Lower lobe of right lung (tissue), 2 donors: ENCODE measurements around the gene RPS6KB2. TPM values are rescaled to one million over a fixed set of nuclear protein-coding genes. Genes with fewer than 3 reads are reported as not detected.

Source experiments
- ATAC-seq, 2 donors: fragments of 200-7000 bp; cut with Tn5 transposase; one replicate each; pipeline ENCODE4 v1.9.1; 2020 to 2022; ENCODE audit warnings: mild to moderate bottlenecking in 2 of 2, moderate library complexity in 2 of 2
- DNase-seq: peaks from one replicate; pipeline ENCODE4 v3.0.0-alpha.2; 2020
- H3K27ac ChIP-seq: fragments of 200-600 bp; one replicate; pipeline ENCODE4 v1.8.0; 2022
- H3K27me3 ChIP-seq: fragments of 200-600 bp; one replicate; pipeline ENCODE4 v1.8.0; 2022; ENCODE audit warnings: low read depth
- H3K36me3 ChIP-seq: fragments of 200-600 bp; one replicate; pipeline ENCODE4 v1.8.0; 2022; ENCODE audit warnings: mild to moderate bottlenecking
- H3K4me1 ChIP-seq: fragments of 200-600 bp; one replicate; pipeline ENCODE4 v1.8.0; 2022
- H3K4me3 ChIP-seq: fragments of 200-600 bp; one replicate; pipeline ENCODE4 v1.8.0; 2022; ENCODE audit warnings: mild to moderate bottlenecking
- H3K9me3 ChIP-seq: fragments of 200-600 bp; one replicate; pipeline ENCODE4 v1.8.0; 2022
- intact Hi-C: fragments of 100-400 bp; cut with DNase I; formaldehyde crosslinking; loops from one replicate; pipeline ENCODE4 v1.11.0; 2022
- total RNA-seq: library from RNA; stranded (reverse); fragmentation: NEBNext Ultra II Directional; extraction: Animal tissue kit (Norgen Biotek cat#: 25700); gene quantifications from one replicate; pipeline ENCODE4 v1.2.1, GENCODE V29; 2021
- TF ChIP-seq, protein P1 (sequence below): fragments of 200-600 bp; IDR thresholded peaks from one replicate; pipeline ENCODE4 v1.8.0; 2022; ENCODE audit warnings: antibody characterized with exemption, mild to moderate bottlenecking
- donor health status: DM: no; HTN: yes; CAD: no; lungs with severe emphysema.

RPS6KB2 gene
- total RNA-seq, 1 donor from 2014 or later = 42.1 TPM

DNA sequence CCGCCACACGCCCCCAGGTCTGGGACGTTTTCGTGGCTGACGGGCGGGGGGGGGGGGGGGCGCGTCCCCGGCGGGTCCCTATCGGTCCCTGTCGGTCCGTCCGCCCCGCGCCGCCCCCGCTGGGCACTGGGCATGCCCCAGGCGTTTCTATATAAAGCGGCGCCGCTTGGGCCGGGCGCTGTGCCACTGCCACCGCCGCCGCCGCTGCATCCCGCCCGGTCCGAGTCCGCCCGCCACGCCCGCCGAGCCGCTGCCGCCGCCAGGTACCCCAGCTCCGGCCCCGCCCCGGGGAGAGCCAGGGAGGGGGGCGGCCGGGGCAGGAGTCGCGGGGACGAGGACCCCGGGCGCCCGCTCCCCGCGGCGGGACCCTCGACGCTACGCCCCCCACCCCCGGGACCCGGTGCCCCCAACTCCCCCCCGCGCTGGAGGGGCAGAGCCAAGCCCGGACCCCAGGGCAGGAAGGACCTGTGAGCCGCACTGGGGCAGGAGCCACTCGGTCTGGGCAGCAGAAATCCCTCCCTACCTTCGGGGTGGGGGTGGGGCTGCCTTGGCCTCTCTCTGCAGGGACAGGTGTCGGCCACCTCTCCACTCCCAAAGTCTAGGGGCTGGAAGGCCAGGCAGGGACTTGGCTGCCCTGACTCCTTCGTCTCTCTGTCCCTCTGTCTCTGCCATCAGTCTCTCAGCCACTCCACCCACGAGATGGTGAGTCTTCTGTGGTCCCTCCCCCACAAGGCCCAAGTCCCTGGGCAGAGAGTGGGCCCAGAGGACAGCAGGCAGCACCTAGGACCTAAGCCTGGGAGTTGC, 12.6 kb upstream of the RPS6KB2 start, which contains the start of gene CARNS1:
Gene CARNS1 (plus strand): TSS at position 178 of the 804 bp plus-strand sequence. CDS start 522 bp downstream, at position 700.
- Histone ChIP-seq H3K27ac (peak within 1 kb of the TSS; percentile 26), H3K9me3 (no peaks in the 10 kb centered on the region), H3K27me3 (no peaks in the 10 kb centered on the region), H3K36me3 (no peaks in the 10 kb centered on the region), H3K4me3 (peak within 1 kb of the TSS; percentile 37), H3K4me1 (peaks cover 50% of the 10 kb centered on the region)
- intact Hi-C loops = no loop called here
- TF ChIP-seq, protein P1, sequence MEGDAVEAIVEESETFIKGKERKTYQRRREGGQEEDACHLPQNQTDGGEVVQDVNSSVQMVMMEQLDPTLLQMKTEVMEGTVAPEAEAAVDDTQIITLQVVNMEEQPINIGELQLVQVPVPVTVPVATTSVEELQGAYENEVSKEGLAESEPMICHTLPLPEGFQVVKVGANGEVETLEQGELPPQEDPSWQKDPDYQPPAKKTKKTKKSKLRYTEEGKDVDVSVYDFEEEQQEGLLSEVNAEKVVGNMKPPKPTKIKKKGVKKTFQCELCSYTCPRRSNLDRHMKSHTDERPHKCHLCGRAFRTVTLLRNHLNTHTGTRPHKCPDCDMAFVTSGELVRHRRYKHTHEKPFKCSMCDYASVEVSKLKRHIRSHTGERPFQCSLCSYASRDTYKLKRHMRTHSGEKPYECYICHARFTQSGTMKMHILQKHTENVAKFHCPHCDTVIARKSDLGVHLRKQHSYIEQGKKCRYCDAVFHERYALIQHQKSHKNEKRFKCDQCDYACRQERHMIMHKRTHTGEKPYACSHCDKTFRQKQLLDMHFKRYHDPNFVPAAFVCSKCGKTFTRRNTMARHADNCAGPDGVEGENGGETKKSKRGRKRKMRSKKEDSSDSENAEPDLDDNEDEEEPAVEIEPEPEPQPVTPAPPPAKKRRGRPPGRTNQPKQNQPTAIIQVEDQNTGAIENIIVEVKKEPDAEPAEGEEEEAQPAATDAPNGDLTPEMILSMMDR = no peak
- DNase-seq = no peak
- ATAC-seq = peak in 1 of 2 donors; percentile 20

DNA sequence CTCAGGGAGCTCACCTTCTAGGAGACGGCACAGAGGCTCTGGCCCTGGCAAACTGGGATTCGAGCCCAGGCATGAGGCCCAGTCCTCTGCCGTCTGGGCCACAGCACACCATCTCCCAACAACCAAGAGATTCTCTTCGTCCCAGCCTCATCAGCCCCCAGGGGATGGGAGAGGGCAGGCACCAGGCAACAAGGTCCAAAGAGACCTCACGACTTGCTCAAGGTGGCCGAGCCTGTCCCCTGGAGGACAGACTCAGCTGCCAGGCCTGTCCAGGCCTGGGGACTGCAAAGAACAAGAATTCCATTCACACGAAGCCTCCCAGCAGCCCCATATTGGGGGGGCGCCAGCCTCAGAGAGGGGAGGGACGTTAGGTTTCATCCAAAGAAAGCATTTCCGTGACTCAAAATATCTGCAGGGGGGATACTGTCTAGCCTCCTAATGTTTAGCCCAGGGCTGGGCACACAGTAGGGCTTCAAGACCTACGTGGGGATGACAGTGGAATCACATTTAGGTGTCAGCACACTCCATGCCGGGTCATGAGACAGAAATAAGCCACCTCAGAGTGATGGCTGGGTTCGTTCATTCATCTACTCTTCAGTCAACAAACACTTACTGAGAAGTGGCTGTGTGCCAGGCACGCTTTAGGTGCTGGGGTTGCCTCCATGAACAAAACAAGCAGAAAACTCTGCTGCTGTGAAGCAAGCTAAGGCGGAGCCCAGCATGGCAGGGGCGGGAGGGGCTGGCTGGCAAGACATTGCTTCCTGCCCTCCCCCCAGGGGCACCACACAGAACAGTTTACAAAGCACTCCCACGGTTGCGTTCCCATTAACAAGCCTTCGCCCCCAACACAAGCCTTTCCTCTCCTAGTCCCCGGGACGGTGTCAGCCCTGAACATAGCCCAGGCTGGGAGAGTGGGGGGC, 11.6 kb upstream of the RPS6KB2 start:
- H3K27me3 ChIP-seq = no peaks in the 10 kb centered on the region
- H3K4me3 ChIP-seq = no peak overlapping the region
- H3K4me1 ChIP-seq = peaks cover 55% of the 10 kb centered on the region
- ATAC-seq (no peak), DNase-seq (peak; percentile 69)
- TF ChIP-seq, protein P1 = no peak
- H3K9me3 ChIP-seq = no peaks in the 10 kb centered on the region
- intact Hi-C loops = no loop called here
- peak overlapping the region; percentile 62 for H3K27ac ChIP-seq
- no peaks in the 10 kb centered on the region for H3K36me3 ChIP-seq

DNA sequence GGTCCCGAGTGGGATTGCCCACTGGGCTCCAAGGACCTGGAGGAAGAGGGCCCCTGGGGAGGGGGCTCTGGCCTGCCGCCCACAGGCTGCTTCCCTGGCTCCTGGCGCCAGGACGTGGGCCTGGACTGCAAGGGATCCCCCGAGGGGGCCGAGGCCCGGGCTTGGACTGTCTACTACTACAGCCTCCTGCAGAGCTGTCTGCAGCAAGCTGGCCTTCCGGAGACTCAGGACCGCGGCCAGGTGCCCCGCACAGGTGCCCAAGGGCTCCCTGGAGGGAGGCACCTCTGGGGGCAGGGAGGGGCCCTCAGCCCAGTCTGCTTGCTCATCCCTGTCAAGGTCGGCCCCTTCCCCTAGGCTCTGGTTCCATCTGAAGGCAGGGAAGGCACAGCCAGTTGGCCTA, 10.9 kb upstream of the RPS6KB2 start:
- Histone ChIP-seq H3K4me1 (peaks cover 55% of the 10 kb centered on the region), H3K27me3 (no peaks in the 10 kb centered on the region), H3K36me3 (no peaks in the 10 kb centered on the region), H3K27ac (peak overlapping the region; percentile 62), H3K4me3 (no peak overlapping the region), H3K9me3 (no peaks in the 10 kb centered on the region)
- ATAC-seq (no peak), DNase-seq (no peak)
- TF ChIP-seq, protein P1 = no peak
- intact Hi-C loops = no loop called here

GRCh38 chr11:67418476-67419281, 9.6 kb upstream of the RPS6KB2 start:
- no peak for ATAC-seq
- DNase-seq = no peak
- Histone ChIP-seq H3K9me3 (no peaks in the 10 kb centered on the region), H3K27me3 (no peaks in the 10 kb centered on the region), H3K4me1 (peaks cover 55% of the 10 kb centered on the region), H3K27ac (no peak overlapping the region), H3K36me3 (no peaks in the 10 kb centered on the region), H3K4me3 (no peak overlapping the region)
- TF ChIP-seq, protein P1 = no peak
- intact Hi-C loops = no loop called here
